Suppressor macrophage treated with lipopolysaccharide for 4 hours (primary cell): ENCODE measurements around the gene OSTC.

Experiments
- DNase-seq: peaks from one replicate; pipeline ENCODE4 v3.0.0-alpha.2; 2020

OSTC gene

DNA sequence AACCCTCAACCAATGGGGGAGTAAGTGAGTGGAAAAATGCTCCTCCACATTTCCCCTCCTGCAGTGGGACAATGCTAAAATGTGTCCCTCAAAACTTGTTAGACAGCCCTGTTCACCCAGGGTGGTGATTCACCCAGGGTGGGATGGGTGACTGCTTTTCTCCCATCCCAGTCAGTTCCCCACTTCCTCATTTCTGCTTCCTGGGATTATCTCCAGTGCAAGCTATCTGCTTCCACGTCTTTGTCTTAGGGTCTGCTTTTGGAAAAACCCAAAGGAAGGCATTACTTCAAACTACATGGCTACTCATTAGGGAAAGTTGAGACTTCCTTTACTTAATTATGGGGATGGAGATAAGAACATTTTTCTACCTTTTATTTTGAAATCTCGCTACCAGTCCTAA is 67.0 kb downstream of the OSTC start:
- no peak for DNase-seq
